OCI-LY7 (cell line): ENCODE results near the gene GPC3. TPM values are rescaled to one million over a fixed set of nuclear protein-coding genes. Genes with fewer than 3 reads are reported as not detected.

Experiments used
- BruUV-seq: library from RNA; stranded (reverse); fragments of 400-500 nt; replicated peaks from 2 replicates; lab custom pipeline; 2021; lab: Mats Ljungman, UMichigan
- CTCF ChIA-PET: fragments of 300-600 bp; sonication (Branson Sonifier 250); formaldehyde crosslinking; loops from one replicate; lab custom pipeline; 2022; ENCODE audit warnings: antibody characterized with exemption; ENCODE audit not compliant: unreplicated experiment; lab: Charles Lee
- POLR2A ChIA-PET: fragments of 300-600 bp; sonication (Branson Sonifier 250); formaldehyde crosslinking; loops from one replicate; lab custom pipeline; 2022; ENCODE audit warnings: antibody characterized with exemption; lab: Charles Lee
- DNase-seq: peaks from one replicate; pipeline ENCODE4 v3.0.0-alpha.2; 2015; ENCODE audit warnings: low spot score
- H2AFZ ChIP-seq: fragments of 200-600 bp; sonication (generic), shearing (Covaris generic); 2 replicates; pipeline ENCODE4 v1.6.1; 2014; ENCODE audit warnings: mild to moderate bottlenecking, antibody characterized with exemption, low read length, moderate library complexity
- H3K27ac ChIP-seq: fragments of 200-600 bp; sonication (generic); 2 replicates; pipeline ENCODE4 v1.5.1; 2014; ENCODE audit warnings: mixed run types, low read depth, mild to moderate bottlenecking, moderate library complexity, low read length, inconsistent platforms; ENCODE audit not compliant: poor library complexity, severe bottlenecking
- H3K36me3 ChIP-seq: fragments of 200-600 bp; sonication (generic); 2 replicates; pipeline ENCODE4 v1.6.1; 2014; ENCODE audit warnings: mild to moderate bottlenecking, antibody characterized with exemption, low read length, moderate library complexity, mixed read lengths; ENCODE audit not compliant: insufficient read depth
- H3K4me1 ChIP-seq: fragments of 200-600 bp; sonication (generic); 2 replicates; pipeline ENCODE4 v1.5.1; 2014; ENCODE audit warnings: mild to moderate bottlenecking, low read length; ENCODE audit not compliant: insufficient read depth, poor library complexity, severe bottlenecking
- H3K4me2 ChIP-seq: fragments of 200-600 bp; sonication (generic); 2 replicates; pipeline ENCODE4 v1.6.1; 2014; ENCODE audit warnings: mild to moderate bottlenecking, low read length
- H3K4me3 ChIP-seq: fragments of 200-600 bp; sonication (generic); 2 replicates; pipeline ENCODE4 v1.5.1; 2014; ENCODE audit warnings: mild to moderate bottlenecking, low read depth, low read length; ENCODE audit not compliant: poor library complexity, severe bottlenecking
- H3K79me2 ChIP-seq: fragments of 200-600 bp; sonication (generic); 2 replicates; pipeline ENCODE4 v1.6.1; 2016; ENCODE audit warnings: low read depth, mild to moderate bottlenecking, low read length, moderate library complexity, mixed read lengths; ENCODE audit not compliant: insufficient read depth
- H3K9me2 ChIP-seq: fragments of 200-600 bp; sonication (generic); 2 replicates; pipeline ENCODE4 v1.6.1; 2016; ENCODE audit warnings: mild to moderate bottlenecking, low read length, mixed read lengths; ENCODE audit not compliant: insufficient read depth
- H3K9me3 ChIP-seq: fragments of 200-600 bp; sonication (generic); 2 replicates; pipeline ENCODE4 v1.6.1; 2014; ENCODE audit warnings: mild to moderate bottlenecking, mixed run types, low read length, mixed read lengths
- H4K20me1 ChIP-seq: fragments of 200-600 bp; sonication (generic); 2 replicates; pipeline ENCODE4 v1.6.1; 2014; ENCODE audit warnings: mild to moderate bottlenecking, antibody characterized with exemption, low read length, moderate library complexity, mixed read lengths; ENCODE audit not compliant: insufficient read depth
- CTCF ChIP-seq: fragments of 200-600 bp; sonication (generic); conservative IDR thresholded peaks from 2 replicates; pipeline ENCODE4 v1.5.1; 2014; ENCODE audit warnings: mild to moderate bottlenecking, antibody characterized with exemption, low read length, moderate library complexity, mixed read lengths
- EZH2phosphoT487 ChIP-seq: fragments of 200-600 bp; sonication (generic); IDR thresholded peaks from 2 replicates; pipeline ENCODE4 v1.6.1; 2018; ENCODE audit warnings: low read depth, borderline replicate concordance, mild to moderate bottlenecking, mixed run types, antibody characterized with exemption, low read length, moderate library complexity, mixed read lengths
- intact Hi-C: fragments of 100-400 bp; cut with micrococcal nuclease; formaldehyde crosslinking; loops from one replicate; pipeline ENCODE4 v1.10.0; 2022; ENCODE audit not compliant: unreplicated experiment
- total RNA-seq, 2 experiments: library from RNA; depleted of rRNA in 1 of 2; stranded (reverse); fragments of >200 nt in 1 of 2; shearing (Covaris generic) in 1 of 2; gene quantifications; 2 replicates each; pipeline ENCODE4 v1.2.3, GENCODE V29; 2014 to 2022

GPC3 gene
- total RNA-seq, 2 experiments from 2014 or later = not detected

- Histone ChIP-seq H3K27ac (no peak overlapping the region), H3K9me2 (no peaks in the 10 kb centered on the region), H3K9me3 (no peaks in the 10 kb centered on the region), H4K20me1 (no peaks in the 10 kb centered on the region), H3K79me2 (no peaks in the 10 kb centered on the region), H3K36me3 (no peaks in the 10 kb centered on the region), H3K4me1 (no peaks in the 10 kb centered on the region), H3K4me2 (no peak overlapping the region), H2AFZ (no peak overlapping the region), H3K4me3 (no peak overlapping the region)
- no peak for DNase-seq
- TF ChIP-seq EZH2phosphoT487 = no peak
- no peak for TF ChIP-seq CTCF
- no TSS peak for BruUV-seq
- intact Hi-C loops = no loop called here
- CTCF ChIA-PET = no interaction called here
- POLR2A ChIA-PET = no interaction called here
Measured at GRCh38 chrX:134013092-134013497, 27.7 kb upstream of the GPC3 start.

GRCh38 chrX:134010690-134011089 lies 25.3 kb upstream of the GPC3 start:
- CTCF ChIA-PET = no interaction called here

More at GRCh38 chrX:134010690-134011089, 25.3 kb upstream of the GPC3 start:
- Histone ChIP-seq H3K4me2 (no peak overlapping the region), H2AFZ (no peak overlapping the region), H3K9me2 (no peaks in the 10 kb centered on the region), H3K79me2 (no peaks in the 10 kb centered on the region), H4K20me1 (no peaks in the 10 kb centered on the region), H3K4me1 (no peaks in the 10 kb centered on the region), H3K27ac (no peak overlapping the region), H3K9me3 (no peaks in the 10 kb centered on the region), H3K4me3 (no peak overlapping the region), H3K36me3 (no peaks in the 10 kb centered on the region)
- DNase-seq = no peak
- intact Hi-C loops = no loop called here
- BruUV-seq = no TSS peak
- no peak for TF ChIP-seq EZH2phosphoT487
- no peak for TF ChIP-seq CTCF
- POLR2A ChIA-PET = interaction anchor here (0.6 kb wide), 1 partner anchor 22 kb away, joined by 3 read pairs; no protein-coding TSS in a partner anchor
